ENCODE measurements around the gene HCLS1.

The HCLS1 gene

DNA sequence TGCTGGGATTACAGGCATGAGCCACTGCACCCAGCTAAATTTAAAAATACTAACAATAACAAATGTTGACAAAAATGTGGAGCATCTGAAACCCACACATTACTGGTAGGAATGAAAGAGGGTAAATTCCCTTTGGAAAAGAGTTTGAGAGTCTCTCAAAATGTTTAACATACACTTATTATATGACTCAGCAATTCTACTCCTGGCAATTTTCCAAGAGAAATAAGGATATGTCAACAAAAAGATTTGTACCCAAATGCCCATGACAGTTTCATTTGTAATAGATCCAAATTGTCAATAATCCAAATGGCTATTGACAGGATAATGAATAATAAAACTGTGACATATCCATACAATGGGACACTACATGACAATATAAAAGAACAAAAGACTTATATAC lies 9.0 kb downstream of the HCLS1 start:
- TF ChIP-seq, protein P1, sequence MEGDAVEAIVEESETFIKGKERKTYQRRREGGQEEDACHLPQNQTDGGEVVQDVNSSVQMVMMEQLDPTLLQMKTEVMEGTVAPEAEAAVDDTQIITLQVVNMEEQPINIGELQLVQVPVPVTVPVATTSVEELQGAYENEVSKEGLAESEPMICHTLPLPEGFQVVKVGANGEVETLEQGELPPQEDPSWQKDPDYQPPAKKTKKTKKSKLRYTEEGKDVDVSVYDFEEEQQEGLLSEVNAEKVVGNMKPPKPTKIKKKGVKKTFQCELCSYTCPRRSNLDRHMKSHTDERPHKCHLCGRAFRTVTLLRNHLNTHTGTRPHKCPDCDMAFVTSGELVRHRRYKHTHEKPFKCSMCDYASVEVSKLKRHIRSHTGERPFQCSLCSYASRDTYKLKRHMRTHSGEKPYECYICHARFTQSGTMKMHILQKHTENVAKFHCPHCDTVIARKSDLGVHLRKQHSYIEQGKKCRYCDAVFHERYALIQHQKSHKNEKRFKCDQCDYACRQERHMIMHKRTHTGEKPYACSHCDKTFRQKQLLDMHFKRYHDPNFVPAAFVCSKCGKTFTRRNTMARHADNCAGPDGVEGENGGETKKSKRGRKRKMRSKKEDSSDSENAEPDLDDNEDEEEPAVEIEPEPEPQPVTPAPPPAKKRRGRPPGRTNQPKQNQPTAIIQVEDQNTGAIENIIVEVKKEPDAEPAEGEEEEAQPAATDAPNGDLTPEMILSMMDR (IDR thresholded peaks at IDR 0.05): no peak

DNA sequence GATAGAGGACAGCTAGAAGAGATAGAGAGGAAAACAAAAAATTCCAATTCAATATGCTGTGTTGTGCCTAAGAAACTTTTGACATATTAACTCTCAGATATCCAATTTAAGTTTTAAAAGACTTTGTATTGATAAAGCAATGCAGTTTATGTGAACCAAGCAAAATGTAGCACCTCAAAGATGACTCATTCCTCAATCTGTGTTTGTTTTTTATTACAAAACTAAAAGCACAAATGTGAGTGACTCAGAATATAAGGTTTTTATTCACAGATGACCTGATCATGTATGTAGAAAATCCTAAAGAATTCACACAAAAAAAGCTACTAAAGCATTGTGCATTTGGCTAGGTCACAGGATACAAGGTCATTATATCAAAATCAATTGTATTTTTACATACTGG lies 11.1 kb downstream of the HCLS1 start:
- TF ChIP-seq, protein P1 (IDR thresholded peaks at IDR 0.05): no peak

DNA sequence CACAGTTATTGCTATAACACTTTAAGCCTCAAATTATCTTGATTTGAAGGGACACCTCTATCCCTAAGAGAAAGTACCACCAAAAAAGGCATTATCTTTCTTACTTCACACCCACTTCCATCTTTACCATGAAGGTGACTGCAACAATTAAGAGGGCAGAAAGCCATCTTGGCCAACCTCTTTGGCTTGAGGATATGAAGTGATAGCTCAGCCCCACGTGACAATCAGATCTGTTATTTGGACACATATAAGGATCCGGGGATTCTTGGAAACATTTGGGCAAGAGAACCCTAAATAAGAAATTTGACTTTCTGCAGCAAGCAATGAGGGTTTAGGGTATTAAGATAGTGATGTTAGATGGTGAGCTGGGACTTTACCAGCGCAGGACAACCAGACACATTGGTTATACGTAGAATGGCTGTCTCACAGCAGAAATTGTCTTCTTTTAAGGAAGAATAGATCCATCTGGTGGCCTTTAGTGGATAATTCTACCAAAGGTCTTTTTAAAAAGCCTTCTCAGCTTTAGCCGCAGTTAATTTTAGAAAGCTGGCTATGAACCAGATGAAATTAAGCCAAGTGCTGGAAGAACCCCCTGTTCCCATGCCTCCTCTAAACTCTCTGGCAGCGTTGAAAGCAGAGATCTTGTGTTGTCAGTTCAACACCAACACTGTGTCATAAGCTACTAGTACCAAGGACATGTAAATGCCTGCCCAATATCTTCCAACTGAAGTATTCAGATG lies 12.3 kb downstream of the HCLS1 start:
- TF ChIP-seq, protein P1 (IDR thresholded peaks at IDR 0.05): no peak

DNA sequence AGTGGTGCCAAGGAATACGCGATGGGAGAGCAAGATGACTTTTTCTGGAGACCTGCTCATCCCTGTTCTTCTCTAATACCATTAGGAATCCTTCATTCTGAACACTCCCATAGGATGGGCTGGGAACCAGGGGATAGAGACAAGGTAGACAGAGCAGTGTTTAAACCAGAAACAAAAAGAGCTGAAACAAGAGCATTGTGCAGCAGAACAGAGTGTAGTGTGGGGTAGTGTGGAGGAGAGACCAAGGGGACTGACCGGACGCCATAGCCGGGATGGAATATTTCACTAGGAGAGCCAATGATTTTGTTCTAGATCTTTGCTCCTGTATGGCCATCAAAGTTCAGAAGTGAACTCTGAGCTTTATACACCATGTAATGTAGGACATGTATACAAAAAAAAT lies 15.6 kb downstream of the HCLS1 start:
- TF ChIP-seq, protein P1 (IDR thresholded peaks at IDR 0.05): no peak

DNA sequence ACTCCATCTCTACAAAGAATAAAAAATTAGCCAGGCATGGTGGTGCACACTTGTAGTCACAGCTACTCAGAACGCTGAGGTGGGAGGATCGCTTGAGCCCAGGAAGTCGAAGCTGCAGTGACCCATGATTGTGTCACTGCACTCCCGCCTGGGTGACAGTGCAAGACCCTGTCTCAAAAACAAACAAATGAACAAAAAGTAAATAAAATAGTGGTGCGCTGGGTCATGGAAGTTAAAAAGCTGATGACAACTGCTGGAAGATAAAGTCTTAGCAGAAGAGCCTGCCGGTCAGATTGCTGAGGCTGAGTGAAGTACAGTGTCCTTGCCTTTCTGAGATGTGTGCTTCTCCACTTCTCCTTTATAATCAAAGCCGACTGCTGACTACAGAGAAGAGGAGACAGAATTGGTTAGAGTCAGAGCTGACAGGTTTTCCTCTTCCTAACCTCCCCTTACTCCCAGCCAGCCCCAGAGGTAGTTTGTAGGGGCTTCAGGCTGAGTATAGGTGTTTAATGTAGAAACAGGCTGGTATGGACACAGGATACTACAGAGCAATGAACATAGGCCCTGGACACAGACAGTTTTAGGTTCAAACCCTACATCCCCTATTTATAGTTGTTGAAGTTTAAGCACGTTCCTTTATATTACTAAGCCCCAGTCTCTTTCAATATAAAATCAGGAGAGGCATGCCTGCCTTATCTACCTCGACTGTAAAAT lies 17.9 kb downstream of the HCLS1 start:
- TF ChIP-seq, protein P1 (IDR thresholded peaks at IDR 0.05): no peak

DNA sequence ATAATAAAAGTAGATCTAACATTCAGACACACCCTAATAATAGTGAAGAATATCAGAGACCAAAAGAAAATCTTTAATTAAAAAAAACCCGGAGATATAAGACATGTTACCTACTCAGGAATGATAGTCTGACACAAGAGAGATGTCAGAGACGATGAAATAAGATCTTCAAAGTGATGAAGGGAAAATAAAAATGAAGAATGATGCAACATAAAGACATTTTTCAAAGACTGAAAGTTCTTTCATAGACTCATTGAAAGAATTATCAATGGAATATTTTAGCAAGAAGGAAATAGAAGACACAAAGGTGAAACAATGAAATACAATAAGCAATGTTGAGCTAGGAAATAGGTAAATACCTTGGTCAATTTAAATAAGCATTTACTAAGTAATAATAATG lies 19.6 kb downstream of the HCLS1 start:
- TF ChIP-seq, protein P1 (IDR thresholded peaks at IDR 0.05): no peak

DNA sequence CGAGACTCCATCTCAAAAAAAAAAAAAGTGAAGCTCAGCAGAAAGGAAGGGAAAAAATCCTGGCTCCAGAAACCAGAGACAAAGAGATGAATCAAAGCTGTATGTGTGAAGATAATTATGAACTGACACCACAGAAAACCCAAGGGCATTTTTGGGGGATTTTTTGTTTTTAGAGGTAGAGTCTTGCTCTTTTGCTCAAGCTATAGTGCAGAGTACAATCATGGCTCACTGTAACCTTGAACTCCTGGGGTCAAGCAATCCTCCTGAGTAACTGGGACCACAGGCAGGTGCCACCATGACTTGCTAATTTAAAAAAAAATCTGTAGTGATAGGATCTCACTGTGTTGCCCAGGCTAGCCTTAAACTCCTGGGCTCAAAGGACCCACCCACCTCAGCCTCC lies 22.8 kb downstream of the HCLS1 start:
- TF ChIP-seq, protein P1 (IDR thresholded peaks at IDR 0.05): no peak

Data from LNCAP (cell line).